HFFc6 (cell line): ENCODE data around the gene SEMA4F. TPM values are rescaled to one million over a fixed set of nuclear protein-coding genes. Genes with fewer than 3 reads are reported as not detected.

ENCODE experiments used
- DNase-seq: peaks from one replicate; pipeline ENCODE4 v3.0.0-alpha.2; 2018
- H3K27ac Mint-ChIP-seq: 2 replicates; pipeline ENCODE4 v1.8.0; 2020; ENCODE audit warnings: mild to moderate bottlenecking, mixed read lengths
- H3K27me3 Mint-ChIP-seq: 2 replicates; pipeline ENCODE4 v1.8.0; 2021; ENCODE audit warnings: mild to moderate bottlenecking, moderate library complexity, mixed read lengths; ENCODE audit not compliant: insufficient read depth
- H3K36me3 Mint-ChIP-seq: 2 replicates; pipeline ENCODE4 v1.8.0; 2021; ENCODE audit warnings: low read depth, mixed read lengths
- H3K4me1 Mint-ChIP-seq: 2 replicates; pipeline ENCODE4 v1.8.0; 2020; ENCODE audit warnings: low read depth, mixed read lengths
- H3K4me3 Mint-ChIP-seq: 2 replicates; pipeline ENCODE4 v1.8.0; 2020; ENCODE audit warnings: mild to moderate bottlenecking, moderate library complexity, mixed read lengths
- H3K9me3 Mint-ChIP-seq: 2 replicates; pipeline ENCODE4 v1.8.0; 2020; ENCODE audit warnings: mild to moderate bottlenecking, mixed read lengths
- CTCF ChIP-seq: fragments of 200-600 bp; sonication (generic); IDR thresholded peaks from 2 replicates; pipeline ENCODE4 v1.5.0; 2021; ENCODE audit warnings: antibody characterized with exemption, mild to moderate bottlenecking
- total RNA-seq, 6 experiments: library from RNA; stranded (reverse); fragmentation: NEBNext Ultra II Directional; extraction: Animal tissue kit (Norgen Biotek cat#: 25700); gene quantifications; 2 replicates in 1 of 6; 3 replicates in 5 of 6; pipeline ENCODE4 v1.2.3, GENCODE V29; 2021

SEMA4F gene
- total RNA-seq, 6 experiments from 2014 or later, result 12.5 to 16.5 (median 14.4) TPM

DNA sequence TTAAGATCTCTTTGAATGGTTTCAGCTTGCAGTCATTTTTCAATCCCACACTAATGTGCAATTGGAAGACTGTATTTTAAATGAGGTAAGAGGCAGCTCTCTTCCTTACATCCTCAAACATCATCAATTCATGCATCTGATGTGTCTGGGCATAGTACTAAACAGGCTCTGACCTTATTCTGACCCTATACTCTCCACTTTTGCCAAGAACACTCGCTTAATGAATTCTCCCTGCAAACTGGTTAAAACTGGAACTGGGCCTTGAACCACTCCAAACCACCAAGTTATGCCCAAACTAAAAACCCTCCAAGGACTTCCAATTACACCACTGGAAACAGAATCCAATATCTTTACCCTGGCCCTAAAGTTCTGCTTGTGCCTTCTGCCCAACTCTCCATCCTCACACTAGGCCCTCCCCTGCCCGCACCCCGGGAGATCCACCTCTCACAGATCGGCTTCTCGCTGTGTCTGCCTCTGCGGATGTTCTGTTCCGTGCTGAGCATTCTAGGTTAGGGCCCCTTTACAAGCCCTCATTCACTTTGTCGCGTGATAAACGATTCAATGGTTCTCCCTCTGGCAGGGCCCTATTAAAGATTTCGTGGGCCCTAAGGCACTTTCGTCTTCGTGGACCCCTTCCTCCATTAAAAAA lies 7.1 kb upstream of the SEMA4F start:
- no peak for DNase-seq
- Mint-ChIP-seq H3K4me3 (no peak overlapping the region), H3K4me1 (no peaks in the 10 kb centered on the region), H3K27me3 (peaks cover 12% of the 10 kb centered on the region), H3K9me3 (no peaks in the 10 kb centered on the region; the same call in 1 of the 2 replicates), H3K27ac (no peak overlapping the region), H3K36me3 (no peaks in the 10 kb centered on the region)
- no peak for TF ChIP-seq CTCF

DNA sequence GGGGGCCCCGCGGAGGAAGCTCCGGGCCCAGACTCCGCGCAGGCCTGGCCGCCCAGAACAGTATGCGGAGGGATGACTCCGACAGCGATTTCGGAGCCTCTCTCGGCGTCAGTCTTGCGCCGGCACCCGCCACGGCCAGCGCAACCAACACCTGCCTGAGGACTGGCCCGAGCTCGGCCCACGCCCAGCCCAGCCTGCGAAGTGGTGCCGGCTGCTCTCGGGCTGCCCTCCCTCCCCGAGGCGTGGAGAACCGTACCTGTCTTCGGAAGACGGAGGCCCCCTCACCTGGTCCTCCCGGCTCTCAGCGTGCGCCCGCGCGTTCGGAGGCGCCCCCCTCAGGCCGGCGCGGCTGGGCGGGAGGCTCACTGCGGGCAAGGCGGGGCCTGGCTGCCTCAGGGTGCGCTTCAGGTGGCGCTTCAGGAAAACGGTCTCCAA lies 6.0 kb upstream of the SEMA4F start, which contains the start of gene M1AP:
Gene M1AP, minus strand, starts transcription at position 322 of the 435 bp plus-strand sequence. CDS start 8,055 bp downstream, outside the sequence.
- Mint-ChIP-seq H3K27me3 (peaks cover 12% of the 10 kb centered on the region), H3K4me1 (no peaks in the 10 kb centered on the region), H3K27ac (no peak within 1 kb of the TSS), H3K9me3 (no peaks in the 10 kb centered on the region; the same call in 1 of the 2 replicates), H3K36me3 (no peaks in the 10 kb centered on the region), H3K4me3 (no peak within 1 kb of the TSS)
- TF ChIP-seq CTCF, result peak; percentile 29; the same call in 1 of the 2 replicates
- no peak for DNase-seq

DNA sequence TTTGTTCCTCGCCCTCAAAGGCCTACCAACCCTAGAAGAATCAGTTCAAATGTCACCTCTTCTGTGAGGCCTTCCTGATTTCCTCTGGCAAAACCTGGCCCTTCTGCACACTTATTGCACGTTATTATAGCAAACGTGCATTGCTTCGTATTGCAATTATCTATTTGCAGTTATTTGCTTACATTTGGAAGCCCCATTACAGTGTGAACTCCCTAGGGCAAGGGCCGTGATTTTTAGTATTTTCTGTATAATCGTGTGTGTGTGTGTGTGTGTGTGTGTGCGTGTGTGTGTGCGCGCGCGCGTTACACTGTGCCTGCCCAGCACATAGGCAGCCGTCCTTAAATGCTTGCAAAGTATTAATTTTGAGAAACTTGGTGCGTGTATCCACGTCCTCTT lies 460 bp upstream of the SEMA4F start:
- Mint-ChIP-seq H3K27ac (no peak overlapping the region), H3K9me3 (no peaks in the 10 kb centered on the region; the same call in 1 of the 2 replicates), H3K4me1 (peaks cover 22% of the 10 kb centered on the region), H3K36me3 (no peaks in the 10 kb centered on the region), H3K4me3 (peak overlapping the region; percentile 86), H3K27me3 (peaks cover 6% of the 10 kb centered on the region)
- TF ChIP-seq CTCF, result no peak
- no peak for DNase-seq

DNA sequence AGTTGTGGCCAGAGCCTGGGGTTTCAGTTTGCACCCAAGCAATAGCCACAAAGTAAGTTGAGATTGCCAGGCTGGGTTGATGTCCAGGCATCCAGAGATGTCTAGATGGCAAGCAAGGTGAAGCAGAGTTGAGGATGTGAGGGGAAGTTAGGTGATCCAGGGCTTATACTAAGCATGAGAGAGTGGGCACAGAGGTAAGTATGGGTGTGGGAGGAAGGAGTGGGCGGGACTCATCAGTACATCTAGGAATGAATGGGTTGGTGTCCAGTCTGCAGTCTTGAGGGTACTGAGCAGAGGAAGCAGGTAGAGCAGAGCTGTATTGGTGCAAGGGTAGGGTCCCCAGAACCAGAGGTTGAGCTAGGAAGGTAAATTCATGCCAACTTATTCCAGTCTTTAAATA lies 1.5 kb downstream of the SEMA4F start:
- no peaks in the 10 kb centered on the region; the same call in none of the 2 replicates for H3K27me3 Mint-ChIP-seq
- no peaks in the 10 kb centered on the region for H3K36me3 Mint-ChIP-seq
- no peak for TF ChIP-seq CTCF
- no peak for DNase-seq
- no peak overlapping the region for H3K4me3 Mint-ChIP-seq
- no peak overlapping the region for H3K27ac Mint-ChIP-seq
- no peaks in the 10 kb centered on the region for H3K9me3 Mint-ChIP-seq
- H3K4me1 Mint-ChIP-seq, result peaks cover 35% of the 10 kb centered on the region

DNA sequence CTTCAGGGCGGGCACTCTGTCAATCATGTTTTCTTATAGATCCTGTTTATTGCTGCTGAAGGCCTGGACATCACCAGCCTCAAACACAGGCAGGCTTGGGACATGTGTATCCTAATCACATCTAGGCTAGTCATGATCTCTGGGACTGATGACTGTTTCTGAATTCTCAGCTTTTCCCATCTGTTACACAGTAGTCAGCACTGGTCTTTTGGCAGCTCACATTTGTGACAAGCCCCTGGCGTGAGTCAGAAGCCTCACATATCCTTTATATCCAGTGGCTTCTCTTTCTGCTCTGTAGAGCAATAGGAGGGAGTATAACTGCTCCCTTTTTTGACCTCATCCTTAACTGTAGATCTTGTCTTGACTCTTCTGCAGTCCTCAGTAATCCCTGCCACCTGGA lies 4.5 kb downstream of the SEMA4F start:
- Mint-ChIP-seq H3K27ac (peak overlapping the region; percentile 77), H3K4me1 (peaks cover 35% of the 10 kb centered on the region), H3K27me3 (no peaks in the 10 kb centered on the region; the same call in 1 of the 2 replicates), H3K36me3 (no peaks in the 10 kb centered on the region), H3K9me3 (no peaks in the 10 kb centered on the region), H3K4me3 (no peak overlapping the region)
- TF ChIP-seq CTCF, result no peak
- peak; percentile 92 for DNase-seq
